HUES64 (cell line): ENCODE measurements around the gene PLPP7.

Experiments used
- H3K27ac ChIP-seq: 2 replicates; pipeline ENCODE4 v1.7.0; 2013; ENCODE audit warnings: low read depth, low read length, inconsistent platforms
- H3K27me3 ChIP-seq: 2 replicates; pipeline ENCODE4 v1.6.1; 2013; ENCODE audit warnings: mild to moderate bottlenecking, low read length; ENCODE audit not compliant: insufficient read depth
- H3K36me3 ChIP-seq: 2 replicates; pipeline ENCODE4 v1.6.1; 2013; ENCODE audit warnings: mild to moderate bottlenecking, low read length; ENCODE audit not compliant: insufficient read depth
- H3K4me1 ChIP-seq: 2 replicates; pipeline ENCODE4 v1.6.1; 2013; ENCODE audit warnings: mild to moderate bottlenecking, low read length, moderate library complexity; ENCODE audit not compliant: insufficient read depth
- H3K4me3 ChIP-seq: 2 replicates; pipeline ENCODE4 v1.5.1; 2013; ENCODE audit warnings: mild to moderate bottlenecking, low read length, moderate library complexity
- H3K9ac ChIP-seq: 2 replicates; pipeline ENCODE4 v1.6.1; 2013; ENCODE audit warnings: mild to moderate bottlenecking, low read depth, low read length
- H3K9me3 ChIP-seq: 2 replicates; pipeline ENCODE4 v1.6.1; 2013; ENCODE audit warnings: low read depth, low read length; ENCODE audit not compliant: insufficient read depth
- WGBS: fragments of 150-250, 120-280 bp; methylation state at CpG from one replicate; pipeline ENCODE4 v1.1.7; 2013; ENCODE audit warnings: missing lambda C conversion rate; 5-methylcytosine and 5-hydroxymethylcytosine counted together

PLPP7 gene

DNA sequence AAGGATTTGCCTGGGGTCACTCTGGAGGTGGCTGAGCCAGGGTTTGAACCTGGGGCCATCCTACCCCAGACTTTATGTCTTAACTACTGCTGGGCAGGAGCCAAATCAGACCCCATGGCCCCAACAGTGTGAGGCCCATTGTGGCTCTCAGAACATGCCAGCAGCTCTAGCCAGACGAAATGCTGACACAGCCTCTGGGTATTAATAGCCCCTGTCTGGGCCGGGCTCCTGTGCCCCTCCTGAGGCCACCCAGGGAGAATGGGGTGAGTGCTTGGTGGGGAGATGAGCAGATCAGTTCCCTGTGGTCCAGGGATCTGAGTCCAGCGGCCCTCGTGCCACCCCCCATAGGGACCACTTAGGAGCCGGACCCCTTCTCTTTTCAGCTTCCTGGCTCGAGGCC lies 2.2 kb upstream of the PLPP7 start:
- Histone ChIP-seq H3K27ac (no peak overlapping the region), H3K4me3 (no peak overlapping the region), H3K9ac (no peak overlapping the region), H3K27me3 (peaks cover 14% of the 10 kb centered on the region), H3K9me3 (no peaks in the 10 kb centered on the region), H3K36me3 (no peaks in the 10 kb centered on the region), H3K4me1 (no peaks in the 10 kb centered on the region)
- WGBS, result 93% methylated on average over 6 of the region's 6 CpGs

DNA sequence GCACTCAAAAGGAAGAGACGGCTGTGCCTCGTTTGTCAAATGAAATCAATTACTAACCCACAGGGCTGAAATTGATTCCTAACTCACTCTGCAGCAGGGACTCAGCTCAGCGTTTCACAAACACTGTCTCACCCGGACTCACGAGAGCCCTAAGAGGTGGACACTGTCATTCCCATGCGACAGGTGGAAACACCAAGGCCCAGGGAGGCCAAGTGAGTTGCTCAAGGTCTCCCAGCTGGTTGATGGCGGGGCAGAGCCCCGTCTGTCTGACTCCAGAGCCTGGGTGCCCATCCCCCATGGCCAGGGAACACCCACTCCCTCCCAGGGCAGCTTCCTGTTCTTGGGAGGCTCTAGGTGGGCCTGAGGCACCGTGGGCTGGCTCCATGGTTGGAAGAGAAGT lies 1.3 kb upstream of the PLPP7 start:
- no peak overlapping the region for H3K9ac ChIP-seq

DNA sequence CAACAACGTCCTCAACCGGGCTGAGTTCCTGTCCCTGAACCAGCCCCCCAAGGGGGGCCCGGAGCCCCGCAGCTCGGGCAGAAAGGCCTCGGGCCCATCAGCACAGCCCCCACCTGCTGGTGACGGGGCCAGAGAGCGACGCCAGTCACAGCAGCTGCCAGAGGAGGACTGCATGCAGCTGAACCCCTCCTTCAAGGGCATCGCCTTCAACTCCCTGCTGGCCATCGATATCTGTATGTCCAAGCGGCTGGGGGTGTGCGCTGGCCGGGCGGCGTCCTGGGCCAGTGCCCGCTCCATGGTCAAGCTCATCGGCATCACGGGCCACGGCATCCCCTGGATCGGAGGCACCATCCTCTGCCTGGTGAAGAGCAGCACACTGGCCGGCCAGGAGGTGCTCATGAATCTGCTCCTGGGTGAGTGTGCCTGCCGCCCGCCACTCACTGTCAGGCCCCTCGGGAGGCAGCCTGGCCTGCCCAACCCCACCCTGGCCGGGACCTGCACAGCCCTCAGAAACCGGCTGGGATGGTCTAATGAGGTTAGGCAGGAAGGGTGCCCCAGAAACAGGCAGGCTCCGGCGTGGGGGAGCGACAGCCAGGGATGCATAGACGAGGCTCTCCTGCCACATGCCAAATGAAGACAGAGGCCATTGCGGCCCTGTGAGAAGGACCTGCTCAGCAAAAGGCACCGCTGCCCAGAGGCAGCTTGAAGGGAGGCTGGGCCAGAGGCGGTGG lies 678 bp downstream of the PLPP7 start:
- no peaks in the 10 kb centered on the region for H3K4me1 ChIP-seq

More for the DNA sequence above, 1.3 kb upstream of the PLPP7 start:
- WGBS, result 79% methylated on average over 9 of the region's 9 CpGs
- Histone ChIP-seq H3K27me3 (peaks cover 8% of the 10 kb centered on the region; the same call in 1 of the 2 replicates), H3K27ac (no peak overlapping the region), H3K4me3 (no peak overlapping the region), H3K4me1 (no peaks in the 10 kb centered on the region), H3K9me3 (no peaks in the 10 kb centered on the region), H3K36me3 (no peaks in the 10 kb centered on the region)

DNA sequence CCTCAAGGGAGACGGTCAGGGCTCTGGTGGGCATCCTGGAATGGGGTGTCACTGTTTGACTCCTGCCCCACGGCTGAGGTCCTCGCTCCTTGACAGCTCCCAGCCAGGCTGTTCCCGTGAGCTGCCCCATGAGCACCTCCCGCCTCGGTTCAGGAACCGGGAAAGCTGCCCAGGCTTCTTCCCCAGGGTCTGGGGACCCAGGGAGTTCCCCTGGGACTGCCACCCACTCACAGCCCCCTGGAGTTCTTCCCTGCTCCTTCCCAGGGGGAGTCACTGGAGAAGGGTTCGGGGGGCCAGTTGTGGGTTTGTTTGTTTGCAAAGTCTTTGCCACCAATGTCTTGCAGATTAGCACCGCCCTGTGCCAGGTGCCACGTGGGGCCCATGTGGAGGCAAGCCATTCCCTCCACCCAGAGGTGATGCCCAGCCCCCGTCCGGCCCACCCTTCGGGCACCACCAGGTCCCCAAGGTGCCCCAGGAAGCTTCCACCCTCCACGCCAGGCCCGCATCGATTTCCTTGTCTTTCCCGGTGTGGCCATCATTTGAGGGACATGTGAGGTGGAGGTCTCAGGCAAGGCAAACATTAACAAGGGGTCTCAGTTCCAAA lies 1.3 kb downstream of the PLPP7 start:
- 94% methylated on average over 17 of the region's 17 CpGs for WGBS
- Histone ChIP-seq H3K27me3 (no peaks in the 10 kb centered on the region), H3K27ac (no peak overlapping the region), H3K36me3 (no peaks in the 10 kb centered on the region), H3K4me1 (no peaks in the 10 kb centered on the region), H3K9ac (no peak overlapping the region; the same call in 1 of the 2 replicates), H3K9me3 (no peaks in the 10 kb centered on the region), H3K4me3 (no peak overlapping the region)

More for the DNA sequence above, 678 bp downstream of the PLPP7 start:
- Histone ChIP-seq H3K36me3 (no peaks in the 10 kb centered on the region), H3K27me3 (no peaks in the 10 kb centered on the region), H3K9ac (peak overlapping the region; percentile 35; the same call in 1 of the 2 replicates), H3K27ac (no peak overlapping the region), H3K4me3 (no peak overlapping the region), H3K9me3 (no peaks in the 10 kb centered on the region)
- 90% methylated on average over 34 of the region's 34 CpGs for WGBS

GRCh38 chr9:131291795-131292315 lies 2.3 kb downstream of the PLPP7 start:
- Histone ChIP-seq H3K27ac (no peak overlapping the region), H3K4me3 (no peak overlapping the region), H3K36me3 (no peaks in the 10 kb centered on the region), H3K9me3 (no peaks in the 10 kb centered on the region), H3K4me1 (no peaks in the 10 kb centered on the region), H3K27me3 (no peaks in the 10 kb centered on the region), H3K9ac (no peak overlapping the region)
- 95% methylated on average over 5 of the region's 7 CpGs for WGBS

- no peaks in the 10 kb centered on the region for H3K4me1 ChIP-seq
- H3K27me3 ChIP-seq, result no peaks in the 10 kb centered on the region
- H3K27ac ChIP-seq, result no peak overlapping the region
- H3K4me3 ChIP-seq, result no peak overlapping the region
- no peaks in the 10 kb centered on the region for H3K9me3 ChIP-seq
- no peaks in the 10 kb centered on the region for H3K36me3 ChIP-seq
- 95% methylated on average over 10 of the region's 10 CpGs for WGBS
- H3K9ac ChIP-seq, result no peak overlapping the region
These were observed 3.4 kb downstream of the PLPP7 start for GRCh38 chr9:131292937-131293336.

DNA sequence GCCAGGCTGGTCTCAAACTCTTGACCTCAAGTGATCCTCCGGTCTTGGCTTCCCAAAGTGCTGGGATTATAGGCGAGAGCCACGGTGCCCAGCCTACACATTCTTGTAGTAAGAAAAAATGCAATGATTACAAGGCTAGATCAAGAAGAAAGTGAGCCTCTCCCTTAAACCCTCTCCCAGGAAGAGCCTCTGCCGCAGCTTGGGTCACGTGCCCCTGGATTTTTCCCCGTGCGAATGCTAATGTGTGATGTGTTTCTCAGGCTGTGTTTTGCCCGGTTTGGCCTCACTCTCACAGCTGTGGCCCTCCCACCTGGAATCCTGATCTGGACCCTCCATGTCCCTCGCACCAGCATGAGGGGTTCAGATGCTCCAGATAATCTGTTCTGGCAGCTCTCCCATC lies 6.9 kb downstream of the PLPP7 start:
- H3K9ac ChIP-seq, result no peak overlapping the region
- no peaks in the 10 kb centered on the region for H3K36me3 ChIP-seq
- no peaks in the 10 kb centered on the region for H3K4me1 ChIP-seq
- WGBS, result 85% methylated on average over 8 of the region's 9 CpGs
- H3K4me3 ChIP-seq, result no peak overlapping the region
- H3K27me3 ChIP-seq, result no peaks in the 10 kb centered on the region
- H3K27ac ChIP-seq, result no peak overlapping the region
- H3K9me3 ChIP-seq, result no peaks in the 10 kb centered on the region

- H3K9ac ChIP-seq, result no peak overlapping the region
- H3K4me1 ChIP-seq, result no peaks in the 10 kb centered on the region
- 93% methylated on average over 8 of the region's 8 CpGs for WGBS
- H3K9me3 ChIP-seq, result no peaks in the 10 kb centered on the region
- H3K36me3 ChIP-seq, result no peaks in the 10 kb centered on the region
- no peak overlapping the region for H3K27ac ChIP-seq
- no peaks in the 10 kb centered on the region for H3K27me3 ChIP-seq
- no peak overlapping the region for H3K4me3 ChIP-seq
These were observed 7.5 kb downstream of the PLPP7 start for GRCh38 chr9:131296906-131297500.

DNA sequence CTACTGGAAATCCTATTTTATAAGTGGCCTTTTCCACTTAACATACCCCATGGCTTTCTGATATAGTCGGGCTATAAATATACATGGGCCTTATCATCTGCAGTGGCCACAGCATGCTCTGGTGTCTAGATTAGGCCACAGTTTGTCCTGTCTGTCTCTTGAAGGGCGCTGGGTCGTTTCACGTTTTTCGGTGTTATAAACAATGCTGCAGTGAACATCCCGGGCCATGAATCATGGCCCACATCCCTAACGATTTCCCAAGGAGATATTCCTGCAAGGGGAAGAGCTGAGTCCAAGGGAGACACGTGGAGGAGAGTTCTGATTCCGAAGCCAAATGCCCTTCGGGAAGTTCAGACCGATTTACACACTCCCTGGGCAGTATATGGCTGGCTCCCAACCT lies 8.4 kb downstream of the PLPP7 start:
- no peak overlapping the region for H3K9ac ChIP-seq
- H3K36me3 ChIP-seq, result no peaks in the 10 kb centered on the region
- 92% methylated on average over 11 of the region's 11 CpGs for WGBS
- H3K4me3 ChIP-seq, result no peak overlapping the region
- no peaks in the 10 kb centered on the region for H3K9me3 ChIP-seq
- H3K4me1 ChIP-seq, result no peaks in the 10 kb centered on the region
- H3K27me3 ChIP-seq, result no peaks in the 10 kb centered on the region
- H3K27ac ChIP-seq, result no peak overlapping the region

GRCh38 chr9:131298341-131298740 lies 8.8 kb downstream of the PLPP7 start:
- WGBS, result 82% methylated on average over 5 of the region's 5 CpGs
- no peak overlapping the region for H3K4me3 ChIP-seq
- no peaks in the 10 kb centered on the region for H3K36me3 ChIP-seq
- H3K4me1 ChIP-seq, result no peaks in the 10 kb centered on the region
- no peak overlapping the region for H3K9ac ChIP-seq
- no peak overlapping the region for H3K27ac ChIP-seq
- no peaks in the 10 kb centered on the region for H3K9me3 ChIP-seq
- H3K27me3 ChIP-seq, result no peaks in the 10 kb centered on the region

DNA sequence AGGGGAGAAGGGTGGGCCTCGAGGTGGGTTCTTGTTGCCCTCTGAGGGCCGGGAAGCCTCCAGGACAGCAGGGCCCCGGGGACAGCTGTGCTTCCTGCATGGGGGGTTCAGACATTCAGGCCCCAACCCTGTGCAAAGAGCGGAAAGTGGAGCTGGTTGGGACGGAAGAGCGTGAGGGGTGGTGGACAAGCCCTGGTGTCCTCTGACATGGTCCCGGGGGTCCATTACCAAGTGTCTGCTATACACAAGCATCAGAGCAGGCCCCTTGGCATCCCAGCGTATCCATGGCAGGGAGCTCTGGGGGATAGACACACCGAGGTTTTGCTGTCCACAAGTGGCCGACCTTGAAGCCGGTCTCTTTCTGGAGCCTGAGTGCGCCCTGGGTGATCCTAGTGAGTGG lies 9.3 kb downstream of the PLPP7 start:
- H3K9me3 ChIP-seq, result no peaks in the 10 kb centered on the region
- no peaks in the 10 kb centered on the region for H3K4me1 ChIP-seq
- no peaks in the 10 kb centered on the region for H3K36me3 ChIP-seq
- no peak overlapping the region for H3K9ac ChIP-seq
- 93% methylated on average over 12 of the region's 12 CpGs for WGBS
- H3K27ac ChIP-seq, result no peak overlapping the region
- H3K4me3 ChIP-seq, result no peak overlapping the region
- no peaks in the 10 kb centered on the region for H3K27me3 ChIP-seq
